Nephron progenitor cell (in vitro differentiated cells): Measurements from ENCODE around the gene RFTN1.

ENCODE experiments used
- DNase-seq: peaks from one replicate; pipeline ENCODE4 v3.0.0; 2021
- H3K27ac Mint-ChIP-seq: 2 replicates; pipeline ENCODE4 v1.8.0; 2021; ENCODE audit warnings: mild to moderate bottlenecking, moderate library complexity, mixed read lengths
- H3K27me3 Mint-ChIP-seq: 2 replicates; pipeline ENCODE4 v1.8.0; 2021; ENCODE audit warnings: mild to moderate bottlenecking, low read depth, mixed read lengths; ENCODE audit not compliant: poor library complexity
- H3K36me3 Mint-ChIP-seq: 2 replicates; pipeline ENCODE4 v1.8.0; 2021; ENCODE audit warnings: low read depth, mixed read lengths
- H3K4me1 Mint-ChIP-seq: 2 replicates; pipeline ENCODE4 v1.8.0; 2021; ENCODE audit warnings: mixed read lengths
- H3K4me3 Mint-ChIP-seq: 2 replicates; pipeline ENCODE4 v1.8.0; 2021; ENCODE audit warnings: mild to moderate bottlenecking, moderate library complexity, mixed read lengths
- H3K9me3 Mint-ChIP-seq: 2 replicates; pipeline ENCODE4 v1.8.0; 2021; ENCODE audit warnings: mild to moderate bottlenecking, moderate library complexity, mixed read lengths
- CTCF ChIP-seq: fragments of 200-600 bp; sonication (generic); IDR thresholded peaks from 2 replicates; pipeline ENCODE4 v1.5.0; 2021; ENCODE audit warnings: antibody characterized with exemption

The RFTN1 gene

GRCh38 chr3:16515885-16516420 lies 2.5 kb upstream of the RFTN1 start:
- no peak overlapping the region for H3K27ac Mint-ChIP-seq
- no peak for DNase-seq
- peaks cover 42% of the 10 kb centered on the region for H3K27me3 Mint-ChIP-seq
- H3K9me3 Mint-ChIP-seq: no peaks in the 10 kb centered on the region
- no peak overlapping the region for H3K4me3 Mint-ChIP-seq
- TF ChIP-seq CTCF: no peak
- H3K4me1 Mint-ChIP-seq: peaks cover 72% of the 10 kb centered on the region
- no peaks in the 10 kb centered on the region for H3K36me3 Mint-ChIP-seq

GRCh38 chr3:16514755-16515353 lies 1.4 kb upstream of the RFTN1 start:
- no peak overlapping the region for H3K27ac Mint-ChIP-seq
- no peak for TF ChIP-seq CTCF

GRCh38 chr3:16514021-16514700 lies 662 bp upstream of the RFTN1 start:
- Mint-ChIP-seq H3K9me3 (no peaks in the 10 kb centered on the region), H3K4me3 (peak overlapping the region; percentile 92), H3K4me1 (peaks cover 73% of the 10 kb centered on the region), H3K36me3 (no peaks in the 10 kb centered on the region), H3K27ac (no peak overlapping the region), H3K27me3 (peaks cover 42% of the 10 kb centered on the region)
- no peak for DNase-seq
- no peak for TF ChIP-seq CTCF

More at GRCh38 chr3:16514755-16515353, 1.4 kb upstream of the RFTN1 start:
- Mint-ChIP-seq H3K4me1 (peaks cover 73% of the 10 kb centered on the region), H3K27me3 (peaks cover 42% of the 10 kb centered on the region), H3K4me3 (peak overlapping the region; percentile 64), H3K36me3 (no peaks in the 10 kb centered on the region), H3K9me3 (no peaks in the 10 kb centered on the region)
- DNase-seq: no peak

- DNase-seq: peak; percentile 20
- Mint-ChIP-seq H3K27me3 (peaks cover 42% of the 10 kb centered on the region), H3K9me3 (no peaks in the 10 kb centered on the region), H3K27ac (no peak overlapping the region), H3K4me3 (peak overlapping the region; percentile 92), H3K36me3 (no peaks in the 10 kb centered on the region), H3K4me1 (peaks cover 89% of the 10 kb centered on the region)
- TF ChIP-seq CTCF: no peak
These were observed 911 bp downstream of the RFTN1 start for GRCh38 chr3:16512435-16513140.

- Mint-ChIP-seq H3K4me3 (peak overlapping the region; percentile 92), H3K9me3 (no peaks in the 10 kb centered on the region), H3K27me3 (peaks cover 42% of the 10 kb centered on the region), H3K4me1 (peaks cover 85% of the 10 kb centered on the region), H3K36me3 (no peaks in the 10 kb centered on the region), H3K27ac (peak overlapping the region; percentile 33)
- DNase-seq: peak; percentile 23
- TF ChIP-seq CTCF: no peak
These were observed 1.6 kb downstream of the RFTN1 start for GRCh38 chr3:16511681-16512434.
